ENCODE results near the gene GHITM.
"Not testable (repeated sequence)": the region's sequence is repeated elsewhere in the genome, so short reads cannot be mapped to it uniquely, and the experiment has no call there.

GHITM gene

GRCh38 chr10:84108797-84109196, 30.5 kb upstream of the GHITM start:
- no peak for TF ChIP-seq CTCF (IDR thresholded peaks at IDR 0.05; ENCODE audit: low read depth, low read length, missing control alignments)
- DNase-seq: no peak
- H3K36me3 ChIP-seq (replicated peaks): no peaks in the 10 kb centered on the region
- in situ Hi-C loops (cut with HindIII; ENCODE audit: low pct_ligation_motif_present, low sequenced_read_pairs): no loop called here
- H3K27ac ChIP-seq: no peak overlapping the region
- H3K27me3 ChIP-seq (replicated peaks): no peaks in the 10 kb centered on the region
- H3K4me3 ChIP-seq (ENCODE audit: low read depth, low read length): no peak overlapping the region

- in situ Hi-C loops (cut with HindIII; ENCODE audit: low pct_ligation_motif_present, low sequenced_read_pairs); H3K27ac ChIP-seq; H3K4me3 ChIP-seq (ENCODE audit: low read depth, low read length): not testable (repeated sequence)
These were observed 29.5 kb upstream of the GHITM start for GRCh38 chr10:84109772-84110171.

GRCh38 chr10:84113468-84113867, 25.8 kb upstream of the GHITM start:
- DNase-seq; H3K4me3 ChIP-seq (ENCODE audit: low read depth, low read length); in situ Hi-C loops (cut with HindIII; ENCODE audit: low pct_ligation_motif_present, low sequenced_read_pairs); H3K36me3 ChIP-seq (replicated peaks); H3K27me3 ChIP-seq (replicated peaks); H3K27ac ChIP-seq: not testable (repeated sequence)

More at GRCh38 chr10:84109772-84110171, 29.5 kb upstream of the GHITM start:
- H3K36me3 ChIP-seq (replicated peaks); DNase-seq; H3K27me3 ChIP-seq (replicated peaks): not testable (repeated sequence)

- no peak for DNase-seq
- TF ChIP-seq CTCF (IDR thresholded peaks at IDR 0.05; ENCODE audit: low read depth, low read length, missing control alignments): peak; percentile 30
- no peaks in the 10 kb centered on the region for H3K27me3 ChIP-seq (replicated peaks)
- H3K27ac ChIP-seq: no peak overlapping the region
- H3K4me3 ChIP-seq (ENCODE audit: low read depth, low read length): no peak overlapping the region
- no peaks in the 10 kb centered on the region for H3K36me3 ChIP-seq (replicated peaks)
- in situ Hi-C loops (cut with HindIII; ENCODE audit: low pct_ligation_motif_present, low sequenced_read_pairs): no loop called here
These were observed 25.1 kb upstream of the GHITM start for GRCh38 chr10:84114088-84114667.

GRCh38 chr10:84117204-84117603, 22.1 kb upstream of the GHITM start:
- H3K27ac ChIP-seq; H3K36me3 ChIP-seq (replicated peaks); DNase-seq; H3K4me3 ChIP-seq (ENCODE audit: low read depth, low read length); H3K27me3 ChIP-seq (replicated peaks); in situ Hi-C loops (cut with HindIII; ENCODE audit: low pct_ligation_motif_present, low sequenced_read_pairs): not testable (repeated sequence)

- no peaks in the 10 kb centered on the region for H3K36me3 ChIP-seq (replicated peaks)
- no peaks in the 10 kb centered on the region for H3K27me3 ChIP-seq (replicated peaks)
- no peak overlapping the region for H3K4me3 ChIP-seq (ENCODE audit: low read depth, low read length)
- DNase-seq: no peak
- no peak for TF ChIP-seq CTCF (IDR thresholded peaks at IDR 0.05; ENCODE audit: low read depth, low read length, missing control alignments)
- no peak overlapping the region for H3K27ac ChIP-seq
- in situ Hi-C loops (cut with HindIII; ENCODE audit: low pct_ligation_motif_present, low sequenced_read_pairs): no loop called here
These were observed 21.5 kb upstream of the GHITM start for GRCh38 chr10:84117686-84118394.

- DNase-seq: no peak
- TF ChIP-seq CTCF (IDR thresholded peaks at IDR 0.05; ENCODE audit: low read depth, low read length, missing control alignments): no peak
- H3K27ac ChIP-seq: no peak overlapping the region
- no peaks in the 10 kb centered on the region for H3K27me3 ChIP-seq (replicated peaks)
- no peak overlapping the region for H3K4me3 ChIP-seq (ENCODE audit: low read depth, low read length)
- in situ Hi-C loops (cut with HindIII; ENCODE audit: low pct_ligation_motif_present, low sequenced_read_pairs): no loop called here
- H3K36me3 ChIP-seq (replicated peaks): no peaks in the 10 kb centered on the region
These were observed 20.8 kb upstream of the GHITM start for GRCh38 chr10:84118395-84119006.
